Esophagus muscularis mucosa (tissue), 4 donors: Measurements from ENCODE around the gene ZFP1. TPM values are rescaled to one million over a fixed set of nuclear protein-coding genes. Genes with fewer than 3 reads are reported as not detected.

Source experiments
- DNase-seq: peaks from one replicate; pipeline ENCODE4 v3.0.0-alpha.2; 2017; ENCODE audit errors: extremely low spot score
- H3K27ac ChIP-seq, 4 donors: fragments of 200-600 bp; sonication (generic); replicated peaks in 1 of 4; 1 replicate in 3 of 4; 2 replicates in 1 of 4; pipeline ENCODE4 v1.5.1; 2016 to 2019; ENCODE audit warnings: mild to moderate bottlenecking in 1 of 4
- H3K27me3 ChIP-seq, 4 donors: fragments of 200-600 bp; sonication (generic); one replicate each; pipeline versions ENCODE4 v1.5.1 to v1.6.0; 2016 to 2019
- H3K36me3 ChIP-seq, 4 donors: fragments of 200-600 bp; sonication (generic); one replicate each; pipeline ENCODE4 v1.5.1; 2016 to 2019
- H3K4me1 ChIP-seq, 4 donors: fragments of 200-600 bp; sonication (generic); one replicate each; pipeline ENCODE4 v1.5.1; 2016 to 2019
- H3K4me3 ChIP-seq, 4 donors: fragments of 200-600 bp; sonication (generic); 1 replicate in 2 of 4; 2 replicates in 2 of 4; pipeline ENCODE4 v1.5.1; 2016 to 2019; ENCODE audit warnings: mild to moderate bottlenecking in 4 of 4, moderate library complexity in 1 of 4
- H3K9me3 ChIP-seq, 4 donors: fragments of 200-600 bp; sonication (generic); 1 replicate in 3 of 4; 2 replicates in 1 of 4; pipeline ENCODE4 v1.5.1; 2016 to 2019
- EP300 ChIP-seq: sonication (generic); formaldehyde crosslinking; IDR thresholded peaks from one replicate; pipeline ENCODE4 v1.6.1; 2017; ENCODE audit warnings: antibody characterized with exemption
- POLR2A ChIP-seq: fragments of 450-650 bp; IDR thresholded peaks from one replicate; pipeline ENCODE4 v1.6.1; 2017; ENCODE audit warnings: antibody characterized with exemption, moderate library complexity, mild to moderate bottlenecking, low read depth
- POLR2AphosphoS5 ChIP-seq, 2 donors: sonication (generic); formaldehyde crosslinking; IDR thresholded peaks; one replicate each; pipeline ENCODE4 v1.6.1; 2017; ENCODE audit warnings: antibody characterized with exemption in 2 of 2
- WGBS: methylation state at CpG from one replicate; pipeline ENCODE4 v1.1.5; 2018; 5-methylcytosine and 5-hydroxymethylcytosine counted together
- intact Hi-C: fragments of 100-400 bp; cut with DNase I; formaldehyde crosslinking; loops from one replicate; pipeline ENCODE4 v1.15.1; 2023
- total RNA-seq, 4 donors: library from RNA; depleted of rRNA; stranded (reverse); fragments of >200 nt; gene quantifications; one replicate each; pipeline versions ENCODE4 v1.1.0 to v1.2.1, GENCODE V29; 2016
- TF ChIP-seq, protein P1 (sequence below), 3 experiments: fragments of 200-600 bp in 2 of 3; fragments of 450-650 bp in 1 of 3; sonication (generic) in 2 of 3; IDR thresholded peaks; one replicate each; pipeline ENCODE4 v1.5.1; 2017 to 2019; ENCODE audit warnings: antibody characterized with exemption in 3 of 3, mild to moderate bottlenecking in 2 of 3, moderate library complexity in 1 of 3

Gene ZFP1
- total RNA-seq, 4 donors from 2014 or later: 8.4 to 17.4 (median 12.0) TPM

DNA sequence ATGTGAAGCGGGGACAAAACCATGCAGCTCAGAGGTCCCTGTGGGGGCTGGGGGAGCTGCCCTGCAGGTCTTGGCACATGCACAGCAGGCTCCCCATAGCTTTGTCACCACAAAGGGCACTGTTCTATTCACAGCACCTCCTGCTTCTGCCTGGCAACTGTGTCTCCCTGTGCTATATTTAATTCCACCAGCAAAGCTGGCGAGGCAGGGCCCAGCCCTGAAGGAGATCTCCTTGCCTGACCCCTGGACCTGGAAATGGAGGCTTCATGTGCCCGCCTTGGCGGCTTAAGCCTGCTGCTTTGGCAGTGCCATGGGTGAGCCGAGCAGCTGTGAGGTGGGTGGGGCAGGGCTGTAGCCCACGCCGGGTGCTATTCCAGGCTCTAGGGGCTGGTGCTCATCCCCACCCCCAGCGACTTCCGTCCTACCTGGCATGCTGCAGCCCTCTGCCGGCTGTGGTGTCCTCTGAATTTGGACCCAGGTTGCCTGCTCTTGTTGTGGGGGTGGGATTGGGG is 38.5 kb upstream of the ZFP1 start:
- H3K4me3 ChIP-seq: no peak overlapping the region
- 65% methylated on average over 2 of the region's 10 CpGs for WGBS
- intact Hi-C loops: loop anchor here (5.0 kb wide), 1 partner anchor 47 kb away; no protein-coding TSS in a partner anchor

GRCh38 chr16:75110637-75111513 is 37.4 kb upstream of the ZFP1 start:
- DNase-seq: peak; percentile 97
- no peaks in the 10 kb centered on the region for H3K9me3 ChIP-seq
- 14% methylated on average over 16 of the region's 28 CpGs for WGBS
- intact Hi-C loops: loop anchor here (1.0 kb wide), 1 partner anchor 113 kb away; no protein-coding TSS in a partner anchor
- no peaks in the 10 kb centered on the region for H3K27me3 ChIP-seq
- H3K4me3 ChIP-seq: peak overlapping the region; percentile 34 to 41 (median 37)
- peak overlapping the region; percentile 80 to 86 (median 84) for H3K27ac ChIP-seq
- peaks cover 0 to 13% (median 6%) of the 10 kb centered on the region in 4 donors for H3K36me3 ChIP-seq
- peaks cover 71 to 89% (median 82%) of the 10 kb centered on the region in 4 donors for H3K4me1 ChIP-seq
- TF ChIP-seq POLR2AphosphoS5 (IDR thresholded peaks at IDR 0.05): peak; percentile 43 to 63
- TF ChIP-seq POLR2A: no peak
- TF ChIP-seq, protein P1, sequence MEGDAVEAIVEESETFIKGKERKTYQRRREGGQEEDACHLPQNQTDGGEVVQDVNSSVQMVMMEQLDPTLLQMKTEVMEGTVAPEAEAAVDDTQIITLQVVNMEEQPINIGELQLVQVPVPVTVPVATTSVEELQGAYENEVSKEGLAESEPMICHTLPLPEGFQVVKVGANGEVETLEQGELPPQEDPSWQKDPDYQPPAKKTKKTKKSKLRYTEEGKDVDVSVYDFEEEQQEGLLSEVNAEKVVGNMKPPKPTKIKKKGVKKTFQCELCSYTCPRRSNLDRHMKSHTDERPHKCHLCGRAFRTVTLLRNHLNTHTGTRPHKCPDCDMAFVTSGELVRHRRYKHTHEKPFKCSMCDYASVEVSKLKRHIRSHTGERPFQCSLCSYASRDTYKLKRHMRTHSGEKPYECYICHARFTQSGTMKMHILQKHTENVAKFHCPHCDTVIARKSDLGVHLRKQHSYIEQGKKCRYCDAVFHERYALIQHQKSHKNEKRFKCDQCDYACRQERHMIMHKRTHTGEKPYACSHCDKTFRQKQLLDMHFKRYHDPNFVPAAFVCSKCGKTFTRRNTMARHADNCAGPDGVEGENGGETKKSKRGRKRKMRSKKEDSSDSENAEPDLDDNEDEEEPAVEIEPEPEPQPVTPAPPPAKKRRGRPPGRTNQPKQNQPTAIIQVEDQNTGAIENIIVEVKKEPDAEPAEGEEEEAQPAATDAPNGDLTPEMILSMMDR (IDR thresholded peaks at IDR 0.05): peak; percentile 92 to 98 (median 96)
- TF ChIP-seq EP300: no peak

More for the DNA sequence above, 38.5 kb upstream of the ZFP1 start:
- TF ChIP-seq, protein P1 (IDR thresholded peaks at IDR 0.05): no peak
- TF ChIP-seq EP300 (no peak), POLR2A (no peak), POLR2AphosphoS5 (IDR thresholded peaks at IDR 0.05) (no peak)
- Histone ChIP-seq H3K9me3 (no peaks in the 10 kb centered on the region), H3K4me1 (peaks cover 73 to 89% (median 83%) of the 10 kb centered on the region in 4 donors), H3K27me3 (no peaks in the 10 kb centered on the region), H3K27ac (peak overlapping the region; percentile 80 to 86 (median 84)), H3K36me3 (peaks cover 0 to 13% (median 6%) of the 10 kb centered on the region in 4 donors)
- DNase-seq: no peak

DNA sequence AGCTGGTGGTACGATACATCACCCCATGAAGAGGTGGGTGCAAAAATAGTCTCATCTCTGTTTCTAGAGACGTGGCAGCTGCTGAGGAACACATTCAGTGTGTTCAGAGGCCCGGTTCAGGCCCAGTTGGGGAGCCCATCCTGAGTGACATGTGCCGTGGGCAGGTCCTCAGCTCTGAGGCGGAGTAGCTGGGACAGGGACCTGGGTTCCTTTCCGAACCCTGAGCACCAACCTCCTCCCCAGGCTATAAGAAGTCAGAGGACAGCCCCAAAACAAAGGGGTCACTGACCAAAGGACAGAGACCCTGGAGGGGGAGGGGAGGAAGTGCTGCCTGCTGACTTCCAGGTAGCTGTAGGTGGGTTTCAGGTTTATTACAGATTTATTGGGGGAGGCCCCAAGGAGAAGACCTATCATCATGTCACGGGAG is 36.8 kb upstream of the ZFP1 start:
- no peak for DNase-seq
- no peaks in the 10 kb centered on the region for H3K9me3 ChIP-seq
- peaks cover 0 to 13% (median 6%) of the 10 kb centered on the region in 4 donors for H3K36me3 ChIP-seq
- intact Hi-C loops: loop anchor here (1.0 kb wide), 1 partner anchor 113 kb away; no protein-coding TSS in a partner anchor
- H3K27ac ChIP-seq: peak overlapping the region; percentile 80 to 86 (median 84)
- no peaks in the 10 kb centered on the region for H3K27me3 ChIP-seq
- TF ChIP-seq EP300 (no peak), POLR2AphosphoS5 (IDR thresholded peaks at IDR 0.05) (no peak), POLR2A (no peak)
- TF ChIP-seq, protein P1 (IDR thresholded peaks at IDR 0.05): no peak
- H3K4me3 ChIP-seq: peak overlapping the region in 3 of 4 donors; percentile 36 to 41 (median 38)
- 37% methylated on average over 6 of the region's 7 CpGs for WGBS
- peaks cover 71 to 89% (median 82%) of the 10 kb centered on the region in 4 donors for H3K4me1 ChIP-seq

GRCh38 chr16:75111961-75112733 is 36.2 kb upstream of the ZFP1 start:
- no peak for DNase-seq
- Histone ChIP-seq H3K36me3 (peaks cover 0 to 13% (median 6%) of the 10 kb centered on the region in 4 donors), H3K9me3 (no peaks in the 10 kb centered on the region), H3K4me1 (peaks cover 71 to 87% (median 82%) of the 10 kb centered on the region in 4 donors), H3K27ac (peak overlapping the region; percentile 80 to 86 (median 84)), H3K4me3 (no peak overlapping the region), H3K27me3 (no peaks in the 10 kb centered on the region)
- WGBS: 53% methylated on average over 16 of the region's 26 CpGs
- no peak for TF ChIP-seq EP300
- TF ChIP-seq POLR2A: no peak
- no peak for TF ChIP-seq POLR2AphosphoS5 (IDR thresholded peaks at IDR 0.05)
- intact Hi-C loops: loop anchor here (1.0 kb wide), 1 partner anchor 114 kb away; no protein-coding TSS in a partner anchor
